ENCODE results near the gene MRGPRG.

GRCh38 chr11:3183523-3183922 is 35.1 kb downstream of the MRGPRG start:
- no peak for TF ChIP-seq TEAD4 (IDR thresholded peaks at IDR 0.05; ENCODE audit: low read depth, low read length)
- TF ChIP-seq GABPA (IDR thresholded peaks at IDR 0.05; ENCODE audit: borderline replicate concordance, insufficient read depth, low read length) = no peak
